Mucosa of descending colon (tissue), 3 donors: ENCODE results near the gene CELF6. TPM values are rescaled to one million over a fixed set of nuclear protein-coding genes. Genes with fewer than 3 reads are reported as not detected.

ENCODE experiments used
- ATAC-seq: fragments of 200-7000 bp; cut with Tn5 transposase; one replicate; pipeline ENCODE4 v1.9.1; 2020; ENCODE audit warnings: mild to moderate bottlenecking, moderate library complexity
- DNase-seq, 3 donors: peaks; one replicate each; pipeline ENCODE4 v3.0.0-alpha.2; 2020
- H3K36me3 ChIP-seq: fragments of 200-600 bp; one replicate; pipeline ENCODE4 v1.8.0; 2021; ENCODE audit warnings: low read depth, mild to moderate bottlenecking
- H3K4me1 ChIP-seq: fragments of 200-600 bp; one replicate; pipeline ENCODE4 v1.8.0; 2021; ENCODE audit warnings: low read depth, mild to moderate bottlenecking
- H3K4me3 ChIP-seq: fragments of 200-600 bp; one replicate; pipeline ENCODE4 v1.8.0; 2021; ENCODE audit warnings: mild to moderate bottlenecking
- H3K9me3 ChIP-seq: fragments of 200-600 bp; one replicate; pipeline ENCODE4 v1.8.0; 2021; ENCODE audit warnings: mild to moderate bottlenecking
- intact Hi-C, 2 donors: fragments of 100-400 bp; cut with DNase I in 1 of 2; cut with micrococcal nuclease in 1 of 2; formaldehyde crosslinking; loops; one replicate each; pipeline versions ENCODE4 v1.11.0 to v1.11.1; 2022; cut with DNase I, micrococcal nuclease
- total RNA-seq, 3 donors: library from RNA; stranded (reverse); fragmentation: NEBNext Ultra II Directional in 2 of 3; extraction: Animal tissue kit (Norgen Biotek cat#: 25700) in 2 of 3; gene quantifications; one replicate each; pipeline versions ENCODE4 v1.2.1 to v1.2.4, GENCODE V29; 2021 to 2023
- TF ChIP-seq, protein P1 (sequence below): fragments of 200-600 bp; IDR thresholded peaks from one replicate; pipeline ENCODE4 v1.8.0; 2022; ENCODE audit warnings: antibody characterized with exemption, mild to moderate bottlenecking
- donor health status: DM: no; HTN: no; CAD: no; lungs with moderate emphysema.
- donor health status: DM: no; HTN: no; CAD: no.
- donor health status: DM: no; HTN: yes; CAD: no.

Gene CELF6
- total RNA-seq, 3 donors from 2014 or later, result 0.67 to 3.8 (median 3.0) TPM

DNA sequence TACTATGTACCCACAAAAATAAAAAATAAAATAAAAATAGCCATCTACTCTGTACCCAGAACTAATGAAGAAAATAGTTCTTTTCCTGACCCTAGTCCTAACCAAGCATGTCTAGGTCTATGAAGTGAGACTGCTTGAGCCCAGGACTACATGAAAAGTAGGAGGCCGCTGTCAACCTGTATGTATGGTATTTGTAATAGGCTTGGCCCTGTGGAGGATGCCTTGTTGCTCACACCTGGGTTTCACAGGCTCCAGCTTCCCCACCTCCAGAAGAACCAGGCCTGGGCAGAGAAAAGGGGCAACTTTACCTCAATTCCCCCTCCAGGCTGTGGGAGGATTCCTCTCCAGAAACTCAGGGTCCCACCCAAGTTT lies 82.1 kb downstream of the CELF6 start:
- TF ChIP-seq, protein P1, sequence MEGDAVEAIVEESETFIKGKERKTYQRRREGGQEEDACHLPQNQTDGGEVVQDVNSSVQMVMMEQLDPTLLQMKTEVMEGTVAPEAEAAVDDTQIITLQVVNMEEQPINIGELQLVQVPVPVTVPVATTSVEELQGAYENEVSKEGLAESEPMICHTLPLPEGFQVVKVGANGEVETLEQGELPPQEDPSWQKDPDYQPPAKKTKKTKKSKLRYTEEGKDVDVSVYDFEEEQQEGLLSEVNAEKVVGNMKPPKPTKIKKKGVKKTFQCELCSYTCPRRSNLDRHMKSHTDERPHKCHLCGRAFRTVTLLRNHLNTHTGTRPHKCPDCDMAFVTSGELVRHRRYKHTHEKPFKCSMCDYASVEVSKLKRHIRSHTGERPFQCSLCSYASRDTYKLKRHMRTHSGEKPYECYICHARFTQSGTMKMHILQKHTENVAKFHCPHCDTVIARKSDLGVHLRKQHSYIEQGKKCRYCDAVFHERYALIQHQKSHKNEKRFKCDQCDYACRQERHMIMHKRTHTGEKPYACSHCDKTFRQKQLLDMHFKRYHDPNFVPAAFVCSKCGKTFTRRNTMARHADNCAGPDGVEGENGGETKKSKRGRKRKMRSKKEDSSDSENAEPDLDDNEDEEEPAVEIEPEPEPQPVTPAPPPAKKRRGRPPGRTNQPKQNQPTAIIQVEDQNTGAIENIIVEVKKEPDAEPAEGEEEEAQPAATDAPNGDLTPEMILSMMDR, result no peak
- DNase-seq (no peak), ATAC-seq (no peak)
- intact Hi-C loops, result no loop called here
- no peaks in the 10 kb centered on the region for H3K36me3 ChIP-seq
- H3K9me3 ChIP-seq, result no peaks in the 10 kb centered on the region
- no peak overlapping the region for H3K4me3 ChIP-seq
- no peaks in the 10 kb centered on the region for H3K4me1 ChIP-seq

DNA sequence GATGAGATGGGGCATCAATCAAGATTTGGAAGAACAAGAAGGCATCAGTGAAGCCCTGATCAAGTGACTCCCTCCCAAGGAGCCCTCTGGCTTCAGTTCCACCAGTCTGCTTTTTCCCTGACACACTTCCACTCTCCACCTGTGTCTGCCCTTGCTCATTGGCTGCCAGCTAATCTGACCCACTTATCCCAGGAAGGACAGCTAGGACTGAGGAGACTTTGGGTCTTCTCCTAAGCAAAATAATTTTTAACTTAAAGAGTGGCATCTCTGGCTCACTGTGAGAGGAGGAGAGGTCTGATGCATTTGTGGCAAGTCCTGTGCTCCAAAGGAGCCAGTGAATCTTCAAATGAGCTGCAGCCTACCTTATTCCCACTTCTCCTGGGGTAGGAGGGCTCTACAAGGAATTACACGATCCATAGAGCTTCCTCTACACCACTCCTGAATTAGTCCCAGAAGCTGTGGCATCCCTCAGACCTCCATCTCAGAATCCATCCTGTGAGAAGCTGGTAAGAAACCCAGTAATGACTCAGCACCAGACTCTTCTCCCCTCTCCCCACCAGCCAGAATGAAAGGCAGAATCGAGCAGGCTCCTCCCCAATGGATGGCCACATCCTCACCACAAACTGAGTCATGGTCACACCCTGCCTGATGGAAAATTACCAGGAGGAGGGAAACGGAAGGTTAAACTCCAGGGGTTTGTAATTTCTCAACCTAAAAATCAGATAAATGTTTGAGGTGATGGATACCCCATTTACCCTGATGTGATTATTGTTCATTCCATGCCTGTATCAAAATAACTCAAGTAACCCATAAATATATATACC lies 82.7 kb downstream of the CELF6 start:
- Histone ChIP-seq H3K9me3 (no peaks in the 10 kb centered on the region), H3K4me1 (peaks cover 5% of the 10 kb centered on the region), H3K36me3 (no peaks in the 10 kb centered on the region), H3K4me3 (no peak overlapping the region)
- intact Hi-C loops, result no loop called here
- TF ChIP-seq, protein P1, result no peak
- DNase-seq, result peak in 1 of 3 donors; percentile 28
- ATAC-seq, result peak; percentile 93

DNA sequence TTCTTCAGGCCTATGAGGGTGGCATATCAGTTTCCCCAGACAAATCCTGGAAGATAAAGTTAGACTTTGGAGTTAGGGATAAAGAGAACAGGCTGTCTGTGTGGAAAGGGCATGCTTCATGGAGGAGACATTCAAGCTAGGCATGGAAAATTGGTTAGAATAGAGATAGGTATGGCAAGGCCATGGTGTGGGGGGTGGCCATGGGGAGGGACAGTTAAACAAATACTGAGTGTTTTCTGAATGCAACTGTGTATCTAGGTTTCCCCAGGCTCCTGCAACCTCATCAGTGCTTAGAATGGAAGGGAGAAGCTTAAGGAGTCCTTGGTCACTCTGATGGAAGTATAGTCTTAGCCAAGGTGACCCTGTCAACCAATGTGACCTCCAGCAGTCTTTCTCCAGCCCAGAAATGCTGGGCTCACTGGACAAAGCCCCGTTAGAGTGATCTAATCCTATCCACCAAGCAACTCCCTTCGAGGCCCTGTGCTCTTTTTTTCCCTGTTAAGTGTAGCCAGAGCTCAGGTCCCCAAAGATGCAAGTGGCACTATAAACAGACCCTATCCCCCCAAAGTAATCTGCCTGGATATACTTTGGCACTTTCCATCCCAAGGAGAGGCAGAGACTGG lies 83.5 kb downstream of the CELF6 start:
- H3K9me3 ChIP-seq, result no peaks in the 10 kb centered on the region
- no peak overlapping the region for H3K4me3 ChIP-seq
- no peak for DNase-seq
- TF ChIP-seq, protein P1, result no peak
- intact Hi-C loops, result no loop called here
- peaks cover 11% of the 10 kb centered on the region for H3K4me1 ChIP-seq
- no peaks in the 10 kb centered on the region for H3K36me3 ChIP-seq
- no peak for ATAC-seq

DNA sequence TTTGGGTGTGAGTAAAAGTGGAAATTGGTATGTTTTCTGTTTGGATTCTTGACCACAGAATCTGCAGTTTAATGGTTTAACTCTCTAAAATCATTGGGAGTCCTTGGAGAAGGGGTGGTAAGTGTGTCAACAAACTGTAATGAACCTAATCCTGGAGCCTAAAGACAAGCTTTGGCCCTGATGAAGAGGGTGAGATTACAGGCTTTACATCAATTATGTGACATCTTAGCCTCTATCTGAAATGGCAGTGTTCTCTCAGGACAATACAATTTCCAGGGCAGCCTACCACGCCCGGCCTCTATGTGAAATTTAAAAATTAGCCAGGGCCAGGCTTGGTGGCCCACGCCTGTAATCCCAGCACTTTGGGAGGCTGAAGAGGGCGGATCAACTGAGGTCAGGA lies 84.7 kb downstream of the CELF6 start:
- DNase-seq, result no peak
- Histone ChIP-seq H3K4me1 (peaks cover 11% of the 10 kb centered on the region), H3K36me3 (no peaks in the 10 kb centered on the region), H3K4me3 (no peak overlapping the region), H3K9me3 (no peaks in the 10 kb centered on the region)
- intact Hi-C loops, result no loop called here
- TF ChIP-seq, protein P1, result no peak
- ATAC-seq, result no peak

Other genes with a start within 250 kb of the CELF6 start
- 10 to 100 TPM; 40.0 to 79.3 (median 41.8) TPM for gene MYO9A, start 202.0 kb downstream of the CELF6 start, total RNA-seq
- 1 to 10 TPM; 2.6 to 3.0 (median 2.9) TPM for gene SENP8, start 201.8 kb downstream of the CELF6 start, total RNA-seq
- gene GRAMD2A, start 122.4 kb downstream of the CELF6 start, total RNA-seq, result 1 to 10 TPM in 2 of 3 donors, under 1 TPM in 1; 0.98 to 8.0 (median 2.5) TPM
- gene PKM, start 89.0 kb downstream of the CELF6 start, total RNA-seq, result 100 to 1,000 TPM; 328 to 450 (median 372) TPM
- 10 to 100 TPM; 32.9 to 89.3 (median 61.4) TPM for gene PARP6, start 47.6 kb downstream of the CELF6 start, total RNA-seq
- gene HEXA, start 55.9 kb upstream of the CELF6 start, total RNA-seq, result 100 to 1,000 TPM in 1 of 3 donors, 10 to 100 TPM in 2; 81.0 to 105 (median 96.5) TPM
- gene TMEM202, start 78.1 kb upstream of the CELF6 start, total RNA-seq, result not detected
- 100 to 1,000 TPM; 109 to 205 (median 118) TPM for gene ARIH1, start 154.2 kb upstream of the CELF6 start, total RNA-seq